ENCODE results near the gene PHF2.

The PHF2 gene

GRCh38 chr9:93614830-93615468 lies 38.6 kb downstream of the PHF2 start:
- TF ChIP-seq, protein P1, sequence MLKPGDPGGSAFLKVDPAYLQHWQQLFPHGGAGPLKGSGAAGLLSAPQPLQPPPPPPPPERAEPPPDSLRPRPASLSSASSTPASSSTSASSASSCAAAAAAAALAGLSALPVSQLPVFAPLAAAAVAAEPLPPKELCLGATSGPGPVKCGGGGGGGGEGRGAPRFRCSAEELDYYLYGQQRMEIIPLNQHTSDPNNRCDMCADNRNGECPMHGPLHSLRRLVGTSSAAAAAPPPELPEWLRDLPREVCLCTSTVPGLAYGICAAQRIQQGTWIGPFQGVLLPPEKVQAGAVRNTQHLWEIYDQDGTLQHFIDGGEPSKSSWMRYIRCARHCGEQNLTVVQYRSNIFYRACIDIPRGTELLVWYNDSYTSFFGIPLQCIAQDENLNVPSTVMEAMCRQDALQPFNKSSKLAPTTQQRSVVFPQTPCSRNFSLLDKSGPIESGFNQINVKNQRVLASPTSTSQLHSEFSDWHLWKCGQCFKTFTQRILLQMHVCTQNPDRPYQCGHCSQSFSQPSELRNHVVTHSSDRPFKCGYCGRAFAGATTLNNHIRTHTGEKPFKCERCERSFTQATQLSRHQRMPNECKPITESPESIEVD (tag by site-specific recombination; IDR thresholded peaks at IDR 0.05) = no peak
- TF ChIP-seq, protein P2, sequence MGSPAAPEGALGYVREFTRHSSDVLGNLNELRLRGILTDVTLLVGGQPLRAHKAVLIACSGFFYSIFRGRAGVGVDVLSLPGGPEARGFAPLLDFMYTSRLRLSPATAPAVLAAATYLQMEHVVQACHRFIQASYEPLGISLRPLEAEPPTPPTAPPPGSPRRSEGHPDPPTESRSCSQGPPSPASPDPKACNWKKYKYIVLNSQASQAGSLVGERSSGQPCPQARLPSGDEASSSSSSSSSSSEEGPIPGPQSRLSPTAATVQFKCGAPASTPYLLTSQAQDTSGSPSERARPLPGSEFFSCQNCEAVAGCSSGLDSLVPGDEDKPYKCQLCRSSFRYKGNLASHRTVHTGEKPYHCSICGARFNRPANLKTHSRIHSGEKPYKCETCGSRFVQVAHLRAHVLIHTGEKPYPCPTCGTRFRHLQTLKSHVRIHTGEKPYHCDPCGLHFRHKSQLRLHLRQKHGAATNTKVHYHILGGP (tag by site-specific recombination; IDR thresholded peaks at IDR 0.05) = 0 out of 2 replicates have a peak, but pooled peaks have one; percentile 9
- TF ChIP-seq ZNF513 (tag by site-specific recombination; IDR thresholded peaks at IDR 0.05) (peak; percentile 98), ZNF266 (tag by site-specific recombination; IDR thresholded peaks at IDR 0.05; ENCODE audit: low read depth) (0 out of 2 replicates have a peak, but pooled peaks have one; percentile 9), ZNF148 (tag by site-specific recombination; IDR thresholded peaks at IDR 0.05; ENCODE audit: borderline replicate concordance) (peak; percentile 25; the same call in 1 of the 2 replicates), ZSCAN5A (tag by site-specific recombination; IDR thresholded peaks at IDR 0.05) (no peak), ZNF629 (tag by site-specific recombination; IDR thresholded peaks at IDR 0.05) (no peak), ZNF114 (tag by site-specific recombination; IDR thresholded peaks at IDR 0.05) (0 out of 2 replicates have a peak, but pooled peaks have one; percentile 35)
- Histone ChIP-seq H3K36me3 (ENCODE audit: control insufficient read depth in 2 of 2, insufficient read depth in 1 of 2, low read length in 2 of 2) (peaks cover 0 to 3% of the 10 kb centered on the region in 2 experiments; a peak in 1 of 3 replicates), H3K27ac (ENCODE audit: extremely low read depth, low read depth, low read length) (no peak overlapping the region), H3K4me1 (ENCODE audit: control insufficient read depth, insufficient read depth, low read length) (no peaks in the 10 kb centered on the region), H3K9me3 (ENCODE audit: control insufficient read depth, insufficient read depth, low read depth, low read length) (no peaks in the 10 kb centered on the region), H3K4me3 (ENCODE audit: low read depth, low read length) (no peak overlapping the region)
- ChIA-PET CTCF (interaction anchor here (1.3 kb wide), 1 partner anchor 22 kb away, joined by 5 read pairs; no protein-coding TSS in a partner anchor), POLR2A (no interaction called here)

- ChIA-PET CTCF (no interaction called here), POLR2A (no interaction called here)
- Histone ChIP-seq H3K4me3 (ENCODE audit: low read depth, low read length) (no peak overlapping the region), H3K4me1 (ENCODE audit: control insufficient read depth, insufficient read depth, low read length) (no peaks in the 10 kb centered on the region), H3K9me3 (ENCODE audit: control insufficient read depth, insufficient read depth, low read depth, low read length) (no peaks in the 10 kb centered on the region), H3K27ac (ENCODE audit: extremely low read depth, low read depth, low read length) (no peak overlapping the region), H3K36me3 (ENCODE audit: control insufficient read depth in 2 of 2, insufficient read depth in 1 of 2, low read length in 2 of 2) (peaks cover 0 to 3% of the 10 kb centered on the region in 2 experiments; a peak in 1 of 3 replicates)
- TF ChIP-seq ZNF544 (tag by site-specific recombination; IDR thresholded peaks at IDR 0.05) (no peak), ZBTB10 (tag by site-specific recombination; IDR thresholded peaks at IDR 0.05) (no peak), HOXD13 (CRISPR knock-in tag; IDR thresholded peaks at IDR 0.05; ENCODE audit: borderline replicate concordance) (no peak), ZNF280C (tag by site-specific recombination; IDR thresholded peaks at IDR 0.05) (no peak), ZNF2 (tag by site-specific recombination; IDR thresholded peaks at IDR 0.05) (no peak)
- TF ChIP-seq, protein P3, sequence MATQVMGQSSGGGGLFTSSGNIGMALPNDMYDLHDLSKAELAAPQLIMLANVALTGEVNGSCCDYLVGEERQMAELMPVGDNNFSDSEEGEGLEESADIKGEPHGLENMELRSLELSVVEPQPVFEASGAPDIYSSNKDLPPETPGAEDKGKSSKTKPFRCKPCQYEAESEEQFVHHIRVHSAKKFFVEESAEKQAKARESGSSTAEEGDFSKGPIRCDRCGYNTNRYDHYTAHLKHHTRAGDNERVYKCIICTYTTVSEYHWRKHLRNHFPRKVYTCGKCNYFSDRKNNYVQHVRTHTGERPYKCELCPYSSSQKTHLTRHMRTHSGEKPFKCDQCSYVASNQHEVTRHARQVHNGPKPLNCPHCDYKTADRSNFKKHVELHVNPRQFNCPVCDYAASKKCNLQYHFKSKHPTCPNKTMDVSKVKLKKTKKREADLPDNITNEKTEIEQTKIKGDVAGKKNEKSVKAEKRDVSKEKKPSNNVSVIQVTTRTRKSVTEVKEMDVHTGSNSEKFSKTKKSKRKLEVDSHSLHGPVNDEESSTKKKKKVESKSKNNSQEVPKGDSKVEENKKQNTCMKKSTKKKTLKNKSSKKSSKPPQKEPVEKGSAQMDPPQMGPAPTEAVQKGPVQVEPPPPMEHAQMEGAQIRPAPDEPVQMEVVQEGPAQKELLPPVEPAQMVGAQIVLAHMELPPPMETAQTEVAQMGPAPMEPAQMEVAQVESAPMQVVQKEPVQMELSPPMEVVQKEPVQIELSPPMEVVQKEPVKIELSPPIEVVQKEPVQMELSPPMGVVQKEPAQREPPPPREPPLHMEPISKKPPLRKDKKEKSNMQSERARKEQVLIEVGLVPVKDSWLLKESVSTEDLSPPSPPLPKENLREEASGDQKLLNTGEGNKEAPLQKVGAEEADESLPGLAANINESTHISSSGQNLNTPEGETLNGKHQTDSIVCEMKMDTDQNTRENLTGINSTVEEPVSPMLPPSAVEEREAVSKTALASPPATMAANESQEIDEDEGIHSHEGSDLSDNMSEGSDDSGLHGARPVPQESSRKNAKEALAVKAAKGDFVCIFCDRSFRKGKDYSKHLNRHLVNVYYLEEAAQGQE (tag by site-specific recombination; IDR thresholded peaks at IDR 0.05) = no peak
These were observed 39.7 kb downstream of the PHF2 start for GRCh38 chr9:93616044-93616443.

All from HEK293 (cell line).